HFF-Myc (cell line): ENCODE data around the gene ITIH4.

Experiments used
- DNase-seq: peaks from one replicate; pipeline ENCODE4 v3.0.0-alpha.2; 2011; ENCODE audit warnings: low read depth; ENCODE audit errors: extremely low read depth
- H3K4me3 ChIP-seq: replicated peaks from 2 replicates; pipeline ENCODE4 v1.5.1; 2011; ENCODE audit warnings: low read depth, mild to moderate bottlenecking, control low read depth, low read length
- TF ChIP-seq, protein P1 (sequence below): IDR thresholded peaks from 2 replicates; pipeline ENCODE4 v1.5.1; 2012; ENCODE audit warnings: mild to moderate bottlenecking, low read depth, low read length, control low read depth; ENCODE audit errors: missing control alignments

ITIH4 gene

DNA sequence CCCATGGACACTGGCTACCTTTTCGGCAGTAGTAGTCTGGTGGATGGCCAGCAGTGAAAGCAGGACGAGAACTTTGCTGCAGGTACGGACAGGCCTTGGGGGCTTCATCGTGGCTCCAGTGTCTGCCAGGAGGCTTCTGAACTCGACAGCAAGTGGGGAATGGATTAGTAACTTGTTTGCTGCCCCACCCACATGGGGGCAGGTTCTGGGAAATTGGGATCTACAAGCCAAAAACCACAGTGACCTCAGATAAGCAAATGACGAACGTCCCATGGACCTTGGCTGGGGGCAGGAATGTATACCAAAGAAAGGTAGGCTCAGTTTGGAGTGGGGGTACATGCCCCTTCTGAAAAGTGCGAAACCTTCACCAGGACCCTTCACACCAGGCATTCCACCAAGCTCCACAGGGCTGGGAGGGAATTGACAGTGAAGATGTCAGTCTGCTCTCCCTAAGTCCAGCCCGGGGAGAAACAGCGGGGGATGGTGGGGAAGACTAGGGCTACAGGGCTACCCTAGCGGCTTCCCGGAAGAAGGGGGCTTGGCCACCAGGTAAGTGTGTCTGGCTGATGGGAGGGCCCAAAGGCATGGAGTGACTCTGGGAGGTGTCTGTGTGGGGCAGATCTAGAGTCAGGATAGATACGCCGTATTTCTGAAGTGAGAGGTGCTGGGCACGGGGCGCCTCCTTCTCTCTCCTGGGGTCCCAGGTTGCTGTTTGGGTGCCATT is at the start of gene ITIH4:
ITIH4 (minus strand) TSS at position 138 of the 724 bp plus-strand sequence; CDS start at position 108, 30 bp downstream.
- TF ChIP-seq, protein P1, sequence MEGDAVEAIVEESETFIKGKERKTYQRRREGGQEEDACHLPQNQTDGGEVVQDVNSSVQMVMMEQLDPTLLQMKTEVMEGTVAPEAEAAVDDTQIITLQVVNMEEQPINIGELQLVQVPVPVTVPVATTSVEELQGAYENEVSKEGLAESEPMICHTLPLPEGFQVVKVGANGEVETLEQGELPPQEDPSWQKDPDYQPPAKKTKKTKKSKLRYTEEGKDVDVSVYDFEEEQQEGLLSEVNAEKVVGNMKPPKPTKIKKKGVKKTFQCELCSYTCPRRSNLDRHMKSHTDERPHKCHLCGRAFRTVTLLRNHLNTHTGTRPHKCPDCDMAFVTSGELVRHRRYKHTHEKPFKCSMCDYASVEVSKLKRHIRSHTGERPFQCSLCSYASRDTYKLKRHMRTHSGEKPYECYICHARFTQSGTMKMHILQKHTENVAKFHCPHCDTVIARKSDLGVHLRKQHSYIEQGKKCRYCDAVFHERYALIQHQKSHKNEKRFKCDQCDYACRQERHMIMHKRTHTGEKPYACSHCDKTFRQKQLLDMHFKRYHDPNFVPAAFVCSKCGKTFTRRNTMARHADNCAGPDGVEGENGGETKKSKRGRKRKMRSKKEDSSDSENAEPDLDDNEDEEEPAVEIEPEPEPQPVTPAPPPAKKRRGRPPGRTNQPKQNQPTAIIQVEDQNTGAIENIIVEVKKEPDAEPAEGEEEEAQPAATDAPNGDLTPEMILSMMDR = no peak
- no peak within 1 kb of the TSS for H3K4me3 ChIP-seq
- DNase-seq = no peak

DNA sequence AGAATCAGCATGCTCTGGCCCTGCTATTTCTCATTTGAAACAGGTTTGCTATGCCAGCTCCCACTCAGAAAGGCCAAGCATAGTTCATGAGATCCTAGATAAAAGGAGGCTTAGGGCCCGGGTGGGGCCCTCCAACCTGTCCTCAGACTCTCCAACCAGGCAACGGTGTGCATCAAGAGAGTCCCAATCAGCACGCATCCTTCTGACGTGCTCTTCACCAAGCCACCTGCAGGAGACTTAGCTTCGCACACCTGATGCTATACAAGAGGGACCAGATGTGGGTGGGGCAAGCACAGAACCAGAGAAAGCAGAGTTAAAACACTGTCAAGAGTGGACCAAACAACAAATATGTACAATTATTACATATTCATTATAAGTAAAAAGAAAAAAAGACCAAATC is 49.6 kb upstream of the ITIH4 start:
- no peak for DNase-seq
- TF ChIP-seq, protein P1 = no peak
- H3K4me3 ChIP-seq = no peak overlapping the region

DNA sequence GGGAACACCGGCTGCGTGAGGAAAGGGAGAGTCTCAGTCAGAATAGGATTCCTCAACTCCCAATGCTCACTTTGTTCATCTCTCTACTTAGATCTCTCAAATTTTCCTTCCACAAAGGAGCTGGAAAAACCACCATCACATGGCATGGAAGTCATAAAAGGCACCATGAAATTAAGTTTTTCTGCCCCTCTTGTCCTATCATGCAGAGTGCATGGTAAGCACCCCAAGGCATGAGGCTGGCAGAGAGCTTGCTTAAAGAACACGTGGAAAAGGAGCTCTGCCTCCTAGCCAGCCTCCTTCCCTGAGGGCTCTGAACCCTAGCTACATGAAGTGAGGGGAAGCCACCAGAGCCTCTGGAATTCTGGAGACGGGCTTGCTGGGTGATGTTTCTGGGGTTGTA is 49.1 kb upstream of the ITIH4 start:
- no peak for DNase-seq
- no peak overlapping the region for H3K4me3 ChIP-seq
- TF ChIP-seq, protein P1 = no peak

DNA sequence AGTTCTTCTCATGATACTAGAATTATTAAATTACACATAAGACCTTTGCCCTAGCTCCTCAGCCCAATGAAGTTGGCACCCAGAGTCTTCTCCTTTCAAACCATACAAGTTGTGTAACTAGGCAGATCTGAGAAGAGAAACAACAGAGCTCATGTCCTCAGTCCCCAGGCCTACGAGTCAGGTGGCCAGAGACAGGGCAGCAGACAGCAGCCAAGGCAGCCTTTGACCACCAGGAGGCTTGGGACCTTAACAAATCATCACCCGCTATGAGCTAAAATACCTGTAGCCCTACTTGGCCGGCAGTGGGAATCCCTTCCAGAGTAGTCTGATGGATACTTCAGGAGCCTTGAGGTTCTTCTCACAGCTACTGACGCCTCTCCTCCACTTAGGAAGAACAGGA is 48.6 kb upstream of the ITIH4 start:
- no peak overlapping the region for H3K4me3 ChIP-seq
- no peak for DNase-seq
- TF ChIP-seq, protein P1 = peak; percentile 15

DNA sequence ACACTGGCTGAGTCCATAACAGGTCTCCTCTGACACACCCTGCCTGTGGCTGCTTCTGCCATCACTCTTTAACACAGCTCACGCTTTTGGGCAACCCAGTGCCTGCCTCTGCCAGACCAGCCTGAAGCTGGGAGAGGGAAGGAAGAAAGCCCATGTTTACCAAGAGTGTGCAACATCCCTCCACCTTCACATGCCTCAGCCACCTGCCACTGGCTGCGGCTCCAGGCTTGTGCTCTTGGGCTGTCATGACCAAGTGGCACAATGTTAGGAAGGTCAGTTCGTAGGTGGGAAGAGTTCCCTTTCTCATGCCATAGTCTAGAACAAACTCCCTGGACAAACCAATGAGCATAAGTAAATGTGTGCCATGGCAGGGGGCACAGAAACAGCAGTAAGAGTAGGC is 46.6 kb upstream of the ITIH4 start:
- no peak overlapping the region for H3K4me3 ChIP-seq
- DNase-seq = no peak
- TF ChIP-seq, protein P1 = no peak

DNA sequence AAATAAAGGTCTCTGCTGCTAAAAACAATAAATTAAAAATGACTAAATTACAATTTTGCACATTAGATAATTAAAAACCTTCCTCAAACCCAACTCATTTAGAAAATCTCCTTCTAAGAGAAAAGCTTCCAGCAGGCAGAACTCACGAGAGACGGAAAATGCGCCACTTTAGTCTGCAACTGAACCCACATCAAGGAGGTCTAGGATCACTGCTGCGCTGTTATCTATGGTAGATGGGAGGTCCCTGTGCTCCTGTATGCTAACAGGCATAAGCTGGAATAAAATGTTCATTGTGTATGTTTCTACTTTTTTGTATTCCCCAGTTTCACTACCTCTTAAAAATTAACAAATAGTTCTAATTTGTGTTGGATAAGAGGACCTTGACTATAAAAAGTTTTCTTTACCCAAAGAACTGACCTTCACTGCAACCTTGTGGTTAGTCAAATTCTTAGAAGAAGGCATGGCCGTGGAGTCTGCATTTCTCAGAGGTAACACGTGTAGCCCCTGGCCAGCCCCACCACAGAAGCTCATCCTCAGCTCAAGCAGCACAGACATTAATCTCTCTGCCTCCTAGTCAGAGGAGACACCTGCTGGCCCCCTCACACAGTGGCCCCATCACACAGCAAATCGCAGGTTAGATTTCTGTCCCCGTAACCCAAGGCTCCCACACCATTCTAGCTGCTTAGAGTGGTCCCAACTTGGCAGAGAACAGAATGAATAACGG is 44.6 kb upstream of the ITIH4 start:
- DNase-seq = no peak
- TF ChIP-seq, protein P1 = no peak
- H3K4me3 ChIP-seq = no peak overlapping the region
